Measurements from ENCODE around the gene FGF22. TPM values are rescaled to one million over a fixed set of nuclear protein-coding genes. Genes with fewer than 3 reads are reported as not detected.

The FGF22 gene
- total and polyA plus RNA-seq, 2 experiments from 2014 or later = 0.70 TPM; not detected in 1

- no peaks in the 10 kb centered on the region for H3K9me3 ChIP-seq (ENCODE audit: low read depth)
- H3K27me3 ChIP-seq = no peaks in the 10 kb centered on the region
- H3K36me3 ChIP-seq (replicated peaks; ENCODE audit: insufficient read depth, low read depth) = no peaks in the 10 kb centered on the region
- no peaks in the 10 kb centered on the region for H4K20me1 ChIP-seq (ENCODE audit: insufficient read depth, poor library complexity, severe bottlenecking)
- no peak overlapping the region for H3K4me2 ChIP-seq
- no peak for DNase-seq (ENCODE audit: low spot score)
- H2AFZ ChIP-seq = no peak overlapping the region
- H3K79me2 ChIP-seq = no peaks in the 10 kb centered on the region
- 91% methylated on average over 17 of the region's 54 CpGs for WGBS (ENCODE audit: low lambda C conversion rate, missing lambda C conversion rate)
- H3K4me1 ChIP-seq (ENCODE audit: insufficient read depth) = no peaks in the 10 kb centered on the region
- TF ChIP-seq CTCF (IDR thresholded peaks at IDR 0.05; ENCODE audit: poor library complexity) (no peak), EZH2 (IDR thresholded peaks at IDR 0.05; ENCODE audit: borderline replicate concordance) (no peak), EZH2phosphoT487 (IDR thresholded peaks at IDR 0.05; ENCODE audit: low read depth, severe bottlenecking, unreplicated experiment) (no peak)
- no peak overlapping the region for H3K4me3 ChIP-seq
- H3K27ac ChIP-seq = no peak overlapping the region
- H3K9me2 ChIP-seq (replicated peaks; ENCODE audit: insufficient read depth) = no peaks in the 10 kb centered on the region
Measured at GRCh38 chr19:613732-614567, 25.7 kb upstream of the FGF22 start.

GRCh38 chr19:615619-616018, 24.1 kb upstream of the FGF22 start:
- no peak for TF ChIP-seq CTCF (IDR thresholded peaks at IDR 0.05; ENCODE audit: poor library complexity)
- Histone ChIP-seq H3K4me2 (no peak overlapping the region), H3K9me3 (ENCODE audit: low read depth) (no peaks in the 10 kb centered on the region), H3K4me1 (ENCODE audit: insufficient read depth) (no peaks in the 10 kb centered on the region), H3K4me3 (no peak overlapping the region), H2AFZ (no peak overlapping the region), H3K9me2 (replicated peaks; ENCODE audit: insufficient read depth) (no peaks in the 10 kb centered on the region), H3K36me3 (replicated peaks; ENCODE audit: insufficient read depth, low read depth) (no peaks in the 10 kb centered on the region), H3K27me3 (no peaks in the 10 kb centered on the region), H4K20me1 (ENCODE audit: insufficient read depth, poor library complexity, severe bottlenecking) (no peaks in the 10 kb centered on the region), H3K27ac (no peak overlapping the region), H3K79me2 (no peaks in the 10 kb centered on the region)
- whole genome bisulfite sequencing (ENCODE audit: low lambda C conversion rate, missing lambda C conversion rate) = 98% methylated on average over 11 of the region's 33 CpGs
- DNase-seq (ENCODE audit: low spot score) = no peak

GRCh38 chr19:616062-616700, 23.5 kb upstream of the FGF22 start:
- no peaks in the 10 kb centered on the region for H3K36me3 ChIP-seq (replicated peaks; ENCODE audit: insufficient read depth, low read depth)
- DNase-seq (ENCODE audit: low spot score) = no peak
- TF ChIP-seq EZH2phosphoT487 (IDR thresholded peaks at IDR 0.05; ENCODE audit: low read depth, severe bottlenecking, unreplicated experiment) (no peak), EZH2 (IDR thresholded peaks at IDR 0.05; ENCODE audit: borderline replicate concordance) (no peak), CTCF (IDR thresholded peaks at IDR 0.05; ENCODE audit: poor library complexity) (no peak)
- H3K79me2 ChIP-seq = no peaks in the 10 kb centered on the region
- H3K9me3 ChIP-seq (ENCODE audit: low read depth) = no peaks in the 10 kb centered on the region
- no peaks in the 10 kb centered on the region for H3K9me2 ChIP-seq (replicated peaks; ENCODE audit: insufficient read depth)
- WGBS (ENCODE audit: low lambda C conversion rate, missing lambda C conversion rate) = 98% methylated on average over 23 of the region's 97 CpGs
- no peak overlapping the region for H3K4me3 ChIP-seq
- no peaks in the 10 kb centered on the region for H3K27me3 ChIP-seq
- no peak overlapping the region for H2AFZ ChIP-seq
- H3K4me1 ChIP-seq (ENCODE audit: insufficient read depth) = no peaks in the 10 kb centered on the region
- H3K27ac ChIP-seq = no peak overlapping the region
- H4K20me1 ChIP-seq (ENCODE audit: insufficient read depth, poor library complexity, severe bottlenecking) = no peaks in the 10 kb centered on the region
- H3K4me2 ChIP-seq = no peak overlapping the region
